CD4-positive, alpha-beta T cell (primary cell): ENCODE data around the gene DNER. TPM values are rescaled to one million over a fixed set of nuclear protein-coding genes. Genes with fewer than 3 reads are reported as not detected.

ENCODE experiments used
- ATAC-seq: fragments of 200-7000 bp; cut with Tn5 transposase; one replicate; pipeline ENCODE4 v1.10.0; 2022; ENCODE audit warnings: mild to moderate bottlenecking; ENCODE audit not compliant: poor library complexity
- CTCF ChIA-PET: fragments of 350-600 bp; sonication (Branson Sonifier 250); formaldehyde crosslinking; loops from one replicate; lab custom pipeline; 2021; ENCODE audit warnings: antibody characterized with exemption, inconsistent platforms; lab: Charles Lee
- POLR2A ChIA-PET: fragments of 350-600 bp; sonication (Branson Sonifier 250); formaldehyde crosslinking; loops from one replicate; lab custom pipeline; 2021; ENCODE audit warnings: antibody characterized with exemption, inconsistent platforms; lab: Charles Lee
- DNase-seq, 14 experiments: peaks; one replicate each; pipeline ENCODE4 v3.0.0-alpha.2; 2013 to 2020; ENCODE audit warnings: mixed read lengths in 2 of 14
- H3K27ac ChIP-seq, 2 donors: one replicate each; pipeline versions ENCODE4 v1.5.1 to v1.7.0; 2013; ENCODE audit warnings: low read length in 2 of 2, low read depth in 1 of 2, mild to moderate bottlenecking in 1 of 2
- H3K27me3 ChIP-seq, 2 experiments: 1 replicate in 1 of 2; 2 replicates in 1 of 2; pipeline versions ENCODE4 v1.6.1 to v1.7.0; 2013; ENCODE audit warnings: low read length in 2 of 2, control low read depth in 1 of 2, mild to moderate bottlenecking in 1 of 2, moderate library complexity in 1 of 2; ENCODE audit not compliant: insufficient read depth in 2 of 2, control insufficient read depth in 1 of 2
- H3K36me3 ChIP-seq: one replicate; pipeline ENCODE4 v1.6.1; 2013; ENCODE audit warnings: low read length, control low read depth; ENCODE audit not compliant: insufficient read depth
- H3K4me1 ChIP-seq: one replicate; pipeline ENCODE4 v1.6.1; 2013; ENCODE audit warnings: low read length, control low read depth; ENCODE audit not compliant: insufficient read depth
- H3K4me3 ChIP-seq: one replicate; pipeline ENCODE4 v1.5.1; 2013; ENCODE audit warnings: mild to moderate bottlenecking, low read length, moderate library complexity
- H3K9me3 ChIP-seq, 2 experiments: 1 replicate in 1 of 2; 2 replicates in 1 of 2; pipeline versions ENCODE4 v1.6.1 to v1.7.0; 2013; ENCODE audit warnings: low read length in 2 of 2, mild to moderate bottlenecking in 2 of 2, control low read depth in 1 of 2, moderate library complexity in 1 of 2; ENCODE audit not compliant: control insufficient read depth in 1 of 2, insufficient read depth in 1 of 2
- H3K27ac Mint-ChIP-seq: one replicate; pipeline ENCODE4 v1.8.0; 2020; ENCODE audit warnings: mixed read lengths
- H3K27me3 Mint-ChIP-seq: one replicate; pipeline ENCODE4 v1.8.0; 2021; ENCODE audit warnings: mixed read lengths
- H3K36me3 Mint-ChIP-seq: one replicate; pipeline ENCODE4 v1.8.0; 2021; ENCODE audit warnings: low read depth, mixed read lengths
- H3K4me1 Mint-ChIP-seq: one replicate; pipeline ENCODE4 v1.8.0; 2021; ENCODE audit warnings: low read depth, mixed read lengths
- H3K4me3 Mint-ChIP-seq: one replicate; pipeline ENCODE4 v1.8.0; 2020; ENCODE audit warnings: mild to moderate bottlenecking, mixed read lengths
- H3K9me3 Mint-ChIP-seq: one replicate; pipeline ENCODE4 v1.8.0; 2020; ENCODE audit warnings: mixed read lengths
- CTCF ChIP-seq: fragments of 200-600 bp; IDR thresholded peaks from one replicate; pipeline ENCODE4 v1.8.0; 2022; ENCODE audit warnings: antibody characterized with exemption, mild to moderate bottlenecking
- intact Hi-C, 2 experiments: fragments of 100-400 bp; cut with DNase I in 1 of 2; cut with micrococcal nuclease in 1 of 2; formaldehyde crosslinking; loops; one replicate each; pipeline versions ENCODE4 v1.15.1 to v1.9.0; 2023 to 2025; cut with DNase I, micrococcal nuclease
- total RNA-seq, 174 experiments: library from RNA in 2 of 174; stranded (reverse) in 2 of 174; gene quantifications; one replicate each; pipeline ENCODE4 v1.2.3 and lab custom pipeline; 2021 to 2026

Gene DNER
- total RNA-seq, 2 experiments from 2014 or later = not detected

- H3K27ac ChIP-seq = no peak overlapping the region
- no peaks in the 10 kb centered on the region for H3K9me3 ChIP-seq
- Mint-ChIP-seq H3K9me3 (no peaks in the 10 kb centered on the region), H3K27ac (no peak overlapping the region), H3K36me3 (no peaks in the 10 kb centered on the region), H3K4me1 (no peaks in the 10 kb centered on the region), H3K4me3 (no peak overlapping the region), H3K27me3 (peaks cover 52% of the 10 kb centered on the region)
- no peak for TF ChIP-seq CTCF
- no peaks in the 10 kb centered on the region for H3K4me1 ChIP-seq
- H3K27me3 ChIP-seq = peaks cover 0 to 8% of the 10 kb centered on the region in 2 experiments
- ChIA-PET POLR2A (no interaction called here), CTCF (no interaction called here)
- DNase-seq (no peak), ATAC-seq (no peak)
- H3K36me3 ChIP-seq = no peaks in the 10 kb centered on the region
- no peak overlapping the region for H3K4me3 ChIP-seq
- intact Hi-C loops = no loop called here
Observed at GRCh38 chr2:229652796-229653195, 61.6 kb downstream of the DNER start.

GRCh38 chr2:229650901-229651300 is 63.5 kb downstream of the DNER start:
- TF ChIP-seq CTCF = no peak
- no peak overlapping the region for H3K27ac Mint-ChIP-seq
- no peak overlapping the region for H3K4me3 ChIP-seq
- no peak for ATAC-seq
- ChIA-PET POLR2A (no interaction called here), CTCF (no interaction called here)
- H3K27me3 Mint-ChIP-seq = peaks cover 45% of the 10 kb centered on the region
- H3K36me3 Mint-ChIP-seq = no peaks in the 10 kb centered on the region
- no peak for DNase-seq
- no peak overlapping the region for H3K4me3 Mint-ChIP-seq
- H3K9me3 Mint-ChIP-seq = no peaks in the 10 kb centered on the region
- intact Hi-C loops = no loop called here
- H3K4me1 ChIP-seq = no peaks in the 10 kb centered on the region
- no peaks in the 10 kb centered on the region for H3K4me1 Mint-ChIP-seq
- no peaks in the 10 kb centered on the region for H3K36me3 ChIP-seq
- H3K9me3 ChIP-seq = no peaks in the 10 kb centered on the region
- no peak overlapping the region for H3K27ac ChIP-seq
- peaks cover 0 to 8% of the 10 kb centered on the region in 2 experiments for H3K27me3 ChIP-seq

GRCh38 chr2:229650059-229650458 is 64.3 kb downstream of the DNER start:
- POLR2A ChIA-PET = no interaction called here

More at GRCh38 chr2:229650059-229650458, 64.3 kb downstream of the DNER start:
- no peaks in the 10 kb centered on the region for H3K4me1 ChIP-seq
- H3K9me3 ChIP-seq = no peaks in the 10 kb centered on the region
- CTCF ChIA-PET = no interaction called here
- no peak for TF ChIP-seq CTCF
- intact Hi-C loops = no loop called here
- no peaks in the 10 kb centered on the region for H3K36me3 Mint-ChIP-seq
- ATAC-seq (no peak), DNase-seq (no peak)
- no peaks in the 10 kb centered on the region for H3K4me1 Mint-ChIP-seq
- no peak overlapping the region for H3K4me3 ChIP-seq
- no peak overlapping the region for H3K4me3 Mint-ChIP-seq
- peaks cover 0 to 8% of the 10 kb centered on the region in 2 experiments for H3K27me3 ChIP-seq
- H3K27ac Mint-ChIP-seq = no peak overlapping the region
- H3K27ac ChIP-seq = no peak overlapping the region
- H3K36me3 ChIP-seq = no peaks in the 10 kb centered on the region
- no peaks in the 10 kb centered on the region for H3K9me3 Mint-ChIP-seq
- H3K27me3 Mint-ChIP-seq = peaks cover 51% of the 10 kb centered on the region
